NCI-H510A (cell line): ENCODE measurements around the gene AKTIP.

Experiments
- DNase-seq: peaks from one replicate; lab custom pipeline; 2025; lab: John Stamatoyannopoulos, UW

The AKTIP gene

DNA sequence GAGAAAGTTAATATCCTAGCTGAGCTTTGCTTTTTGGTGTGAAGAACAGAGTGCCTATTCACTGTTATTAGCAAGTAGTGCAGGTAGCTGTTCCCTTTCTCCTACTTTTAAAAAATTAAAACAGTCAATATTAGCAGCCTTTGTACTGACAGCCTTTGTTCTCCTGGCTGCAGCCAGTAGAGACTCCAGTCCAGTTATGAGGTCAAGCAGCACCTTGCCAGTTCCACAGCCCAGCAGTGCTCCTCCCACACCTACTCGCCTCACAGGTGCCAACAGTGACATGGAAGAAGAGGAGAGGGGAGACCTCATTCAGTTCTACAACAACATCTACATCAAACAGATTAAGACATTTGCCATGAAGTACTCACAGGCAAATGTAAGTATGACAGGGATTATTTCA is 22.6 kb downstream of the AKTIP start:
- no peak for DNase-seq

DNA sequence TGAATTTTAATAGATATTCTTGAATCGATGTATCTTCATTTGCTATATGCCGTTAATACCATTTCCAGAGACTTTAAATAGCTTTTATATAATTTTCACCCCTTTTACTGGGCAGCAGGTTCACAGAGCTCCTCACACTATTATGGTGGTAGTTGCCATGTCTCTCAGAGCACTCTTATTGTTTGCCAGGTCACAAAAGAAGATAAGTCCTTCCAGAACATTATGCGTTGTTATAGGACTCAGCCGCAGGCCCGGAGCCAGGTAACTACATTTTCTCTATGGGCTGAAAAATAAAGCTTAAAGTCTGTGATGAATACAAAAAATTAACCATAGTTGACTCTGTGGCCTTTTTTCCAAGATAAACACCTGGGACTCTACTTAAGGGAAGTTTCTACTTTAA is 24.0 kb downstream of the AKTIP start:
- no peak for DNase-seq

DNA sequence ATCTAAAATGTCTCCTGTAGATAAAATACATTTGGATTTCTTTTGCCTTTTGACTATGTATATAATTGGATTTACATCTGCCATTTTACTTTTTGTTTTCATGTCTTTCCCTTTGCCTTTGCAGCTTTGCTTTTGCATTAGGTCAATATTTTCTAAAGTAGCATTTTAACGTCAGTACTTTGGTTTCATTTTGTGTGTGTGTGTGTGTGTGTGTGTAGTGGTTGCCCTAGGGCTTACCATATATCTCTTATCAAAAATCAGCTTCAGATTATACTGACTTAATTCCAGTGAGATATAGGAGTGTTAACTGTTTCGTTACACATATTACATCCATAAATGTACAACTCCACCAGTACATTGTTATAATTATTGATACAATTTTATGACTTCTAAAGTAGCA is 26.1 kb downstream of the AKTIP start:
- no peak for DNase-seq

DNA sequence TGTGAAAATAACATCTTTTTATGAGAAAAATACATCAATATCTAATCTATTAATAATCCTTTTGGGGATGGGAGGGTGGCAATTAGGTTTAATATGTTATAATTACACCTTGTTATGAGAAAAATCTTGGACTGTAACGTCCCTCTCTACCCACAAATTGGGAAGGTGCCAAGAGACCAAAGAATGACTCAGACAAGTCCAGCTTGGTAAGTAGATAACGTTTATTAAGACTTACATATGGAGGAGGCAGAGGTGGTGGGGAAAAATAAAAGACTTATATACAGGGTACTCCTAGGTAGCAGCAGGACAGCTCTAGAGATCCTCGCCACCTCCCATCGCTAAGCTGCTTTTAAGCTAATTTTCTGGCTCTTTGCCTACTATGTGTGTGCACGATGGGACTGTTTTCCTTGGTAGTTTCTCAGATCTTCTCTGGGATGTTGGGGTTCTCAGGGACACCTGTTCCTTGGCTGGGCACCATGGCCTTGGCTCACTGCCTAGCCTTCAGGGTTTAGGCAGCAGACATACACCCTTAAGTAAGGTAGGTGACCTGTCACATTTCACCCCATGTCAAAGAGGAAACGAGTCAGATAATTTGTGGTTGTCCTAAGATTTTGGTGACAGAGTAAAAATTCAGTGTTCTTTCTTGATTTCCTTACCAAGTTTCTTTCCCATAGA is 37.3 kb downstream of the AKTIP start:
- no peak for DNase-seq

DNA sequence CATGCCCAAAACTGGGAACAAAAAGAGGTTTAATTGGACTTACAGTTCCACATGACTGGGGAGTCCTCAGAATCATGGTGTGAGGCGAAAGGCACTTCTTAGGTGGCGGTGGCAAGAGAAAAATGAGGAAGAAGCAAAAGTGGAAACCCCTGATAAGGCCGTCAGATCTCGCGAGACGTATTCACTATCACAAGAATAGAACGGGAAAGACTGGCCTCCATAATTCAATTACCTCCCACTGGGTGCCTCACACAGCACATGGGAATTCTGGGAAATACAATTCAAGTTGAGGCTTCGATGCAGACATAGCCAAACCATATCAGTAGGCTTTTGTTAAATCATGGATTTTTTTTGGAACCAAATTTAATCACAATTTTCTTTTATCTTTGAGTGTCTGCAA is 44.4 kb downstream of the AKTIP start:
- DNase-seq = no peak

DNA sequence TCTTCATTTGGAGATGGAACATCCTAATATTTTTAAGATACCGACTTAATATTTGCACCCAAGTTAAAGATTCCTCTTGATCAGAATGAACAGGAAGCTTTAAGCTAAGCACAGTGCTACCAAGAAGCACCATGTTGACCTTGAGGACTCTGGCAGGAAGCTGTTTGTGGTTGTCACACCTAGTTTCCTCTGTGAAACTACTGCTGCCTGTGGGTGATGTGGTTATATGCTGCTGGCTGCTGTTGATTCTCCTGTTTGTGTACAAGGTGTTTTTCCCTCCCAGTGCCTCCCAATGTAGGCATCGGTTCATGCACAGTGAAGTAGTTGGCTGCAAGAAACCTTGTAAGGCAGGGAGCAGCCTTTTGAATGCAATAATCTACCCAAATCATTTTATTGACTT is 45.3 kb downstream of the AKTIP start:
- DNase-seq = no peak

DNA sequence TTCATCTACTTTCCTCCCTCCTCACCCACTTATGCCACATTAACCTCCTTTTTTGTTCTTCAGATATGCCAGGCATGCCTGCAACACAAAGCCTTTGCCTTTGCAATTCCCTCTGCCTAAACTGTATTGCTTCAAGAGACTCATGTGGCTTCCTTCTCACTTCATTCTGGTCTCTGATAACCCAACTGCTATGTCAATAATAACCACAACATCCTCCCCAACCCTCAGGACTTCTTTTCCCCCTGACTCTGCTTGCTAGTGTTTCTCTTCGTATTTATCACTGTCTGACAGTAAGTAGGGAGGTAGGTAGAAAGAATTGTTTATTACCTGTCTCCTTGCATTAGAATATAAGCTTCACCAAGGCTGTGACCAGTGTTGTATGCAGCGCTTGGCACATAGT is 46.4 kb downstream of the AKTIP start:
- DNase-seq = no peak

DNA sequence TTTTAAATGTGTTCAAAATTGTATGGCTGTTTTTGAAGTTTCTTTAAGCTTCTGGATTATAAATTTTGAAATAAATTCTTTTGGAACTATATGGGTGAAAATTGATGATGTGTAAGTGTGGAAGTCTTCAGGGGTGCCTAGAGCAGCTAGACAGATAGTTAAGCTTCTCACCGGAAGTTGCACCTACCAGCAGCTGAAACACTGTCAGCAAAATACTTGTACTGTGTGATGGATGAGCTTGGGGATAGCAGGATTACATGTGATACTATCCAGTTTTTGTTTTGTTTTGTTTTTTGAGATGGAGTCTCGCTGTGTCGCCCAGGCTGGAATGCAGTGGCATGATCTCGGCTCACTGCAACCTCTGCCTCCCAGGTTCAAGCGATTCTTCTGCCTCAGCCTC is 49.1 kb downstream of the AKTIP start:
- DNase-seq = no peak

DNA sequence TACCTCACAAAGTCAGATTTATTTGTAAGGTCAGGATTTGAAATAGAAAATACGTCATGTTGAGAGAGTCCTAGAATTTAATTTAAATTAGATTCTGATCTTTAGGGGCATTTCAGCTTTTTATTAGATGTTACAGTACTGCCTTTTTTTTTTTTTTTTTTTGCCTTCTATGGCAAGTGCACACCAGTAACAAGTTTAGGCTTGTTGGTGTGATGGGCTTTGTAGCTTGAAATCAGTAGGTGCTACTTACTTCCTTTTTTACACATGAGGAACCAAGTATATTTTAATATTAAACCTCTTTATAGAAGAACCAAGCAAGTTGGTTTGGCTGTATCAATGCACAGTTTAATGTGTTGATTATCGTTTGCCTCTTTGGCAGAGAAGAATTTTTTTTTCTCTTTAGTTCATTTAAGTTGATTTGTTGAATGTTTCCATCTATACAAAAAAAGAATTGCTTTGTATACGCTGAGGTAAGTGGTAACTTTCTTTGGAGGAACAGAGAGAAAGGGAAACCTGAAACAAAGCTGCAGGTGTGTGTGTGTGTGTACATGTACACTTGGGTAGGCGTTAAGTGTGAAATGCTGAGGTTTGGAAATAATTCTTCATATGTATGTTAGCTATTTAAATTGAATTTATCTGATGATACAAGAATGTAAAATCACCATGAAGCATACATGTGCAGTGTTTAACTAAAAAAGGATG is 53.0 kb downstream of the AKTIP start:
- DNase-seq = no peak

DNA sequence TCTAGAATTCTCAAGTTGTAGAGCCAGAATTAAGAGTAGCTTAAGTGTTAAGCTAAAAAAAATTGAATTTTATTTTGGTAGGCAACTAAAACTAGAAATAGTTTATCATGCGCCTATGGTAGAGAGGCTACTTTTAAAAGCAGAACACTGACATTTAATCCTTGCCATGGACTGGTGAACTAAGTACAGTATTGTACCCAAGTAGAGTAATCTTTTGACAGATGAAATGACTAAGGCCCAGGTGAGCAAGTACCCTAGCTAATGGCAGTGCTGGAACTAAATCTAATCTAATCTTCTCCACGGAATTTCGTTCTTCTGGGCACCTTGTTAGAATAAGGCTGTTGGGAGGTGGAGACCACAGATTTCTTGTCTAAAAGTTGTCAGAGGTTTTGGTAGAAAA is 56.9 kb downstream of the AKTIP start:
- DNase-seq = no peak

DNA sequence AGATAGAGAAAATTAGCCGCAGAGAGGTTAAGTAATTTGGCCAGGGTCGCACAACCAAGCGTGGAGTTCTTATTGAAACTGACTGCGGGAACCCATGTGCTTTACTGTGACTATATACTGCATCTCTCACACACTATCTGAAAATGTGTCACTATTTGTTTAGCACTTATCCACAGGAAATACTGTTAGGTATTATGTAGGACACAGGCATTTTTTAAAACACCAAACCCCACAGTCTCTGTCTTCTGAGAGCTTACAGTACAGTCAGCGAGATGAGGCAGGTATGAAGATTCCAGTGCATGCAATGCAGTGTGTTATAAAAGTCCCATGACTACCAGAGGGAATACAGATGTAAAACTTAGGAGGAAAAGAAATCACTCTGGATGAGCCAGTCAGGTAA is 57.5 kb downstream of the AKTIP start:
- no peak for DNase-seq
